Embryonic facial prominence (tissue), 1 donor: Measurements from ENCODE around the gene GRIN2D.
"Not testable (repeated sequence)": the region's sequence is repeated elsewhere in the genome, so short reads cannot be mapped to it uniquely, and the experiment has no call there.

Source experiments
- DNase-seq: peaks from one replicate; pipeline ENCODE4 v3.0.0-alpha.2; 2016; ENCODE audit errors: extremely low spot score

Gene GRIN2D

GRCh38 chr19:48371367-48371766 lies 22.1 kb upstream of the GRIN2D start:
- no peak for DNase-seq

- DNase-seq: not testable (repeated sequence)
These were observed 21.7 kb upstream of the GRIN2D start for GRCh38 chr19:48371771-48372170.

- DNase-seq: no peak
These were observed 20.6 kb upstream of the GRIN2D start for GRCh38 chr19:48372904-48373303.

GRCh38 chr19:48373567-48373966 lies 19.9 kb upstream of the GRIN2D start:
- no peak for DNase-seq

GRCh38 chr19:48378194-48378570 lies 15.3 kb upstream of the GRIN2D start:
- DNase-seq: no peak

GRCh38 chr19:48379058-48379457 lies 14.4 kb upstream of the GRIN2D start:
- no peak for DNase-seq

- no peak for DNase-seq
These were observed 12.1 kb upstream of the GRIN2D start for GRCh38 chr19:48381178-48381950.

- DNase-seq: no peak
These were observed 11.2 kb upstream of the GRIN2D start for GRCh38 chr19:48382286-48382685.

- DNase-seq: no peak
These were observed 7.9 kb upstream of the GRIN2D start for GRCh38 chr19:48385461-48386087.

GRCh38 chr19:48386981-48387380 lies 6.5 kb upstream of the GRIN2D start:
- DNase-seq: no peak

GRCh38 chr19:48390188-48391099 lies 3.0 kb upstream of the GRIN2D start:
- DNase-seq: no peak

GRCh38 chr19:48391100-48392005 lies 2.1 kb upstream of the GRIN2D start, which contains the start of gene KDELR1:
Gene KDELR1 (minus strand): TSS chr19:48391551. CDS start chr19:48391358, 193 bp downstream.
- DNase-seq: peak; percentile 80

- not testable (repeated sequence) for DNase-seq
These were observed 1.5 kb upstream of the GRIN2D start for GRCh38 chr19:48392006-48392344.

GRCh38 chr19:48392860-48393558 lies 459 bp upstream of the GRIN2D start:
- no peak for DNase-seq

- no peak for DNase-seq
These were observed 1.1 kb downstream of the GRIN2D start for GRCh38 chr19:48394331-48395169.

- no peak for DNase-seq
These were observed 1.6 kb downstream of the GRIN2D start for GRCh38 chr19:48395170-48395455.

GRCh38 chr19:48395499-48395898 lies 2.0 kb downstream of the GRIN2D start:
- DNase-seq: no peak

GRCh38 chr19:48396016-48396823 lies 2.8 kb downstream of the GRIN2D start:
- no peak for DNase-seq

GRCh38 chr19:48396824-48397176 lies 3.3 kb downstream of the GRIN2D start:
- no peak for DNase-seq
